Activated naive CD4-positive, alpha-beta T cell treated with anti-CD3 and anti-CD28 coated beads for 36 hours (primary cell): ENCODE results near the gene RTN1. TPM values are rescaled to one million over a fixed set of nuclear protein-coding genes. Genes with fewer than 3 reads are reported as not detected.
A peak's percentile ranks its signal among the peaks of the same experiment; 100 is the strongest.

ENCODE experiments used
- CTCF ChIA-PET: fragments of 350-600 bp; sonication (Branson Sonifier 250); formaldehyde crosslinking; loops from one replicate; lab custom pipeline; 2021; ENCODE audit warnings: antibody characterized with exemption; lab: Charles Lee
- DNase-seq: peaks from one replicate; pipeline ENCODE4 v3.0.0-alpha.2; 2020
- H3K27ac Mint-ChIP-seq: one replicate; pipeline ENCODE4 v1.8.0; 2021; ENCODE audit warnings: mild to moderate bottlenecking, mixed read lengths
- H3K27me3 Mint-ChIP-seq: one replicate; pipeline ENCODE4 v1.8.0; 2021; ENCODE audit warnings: low read depth, mixed read lengths
- H3K36me3 Mint-ChIP-seq: one replicate; pipeline ENCODE4 v1.8.0; 2021; ENCODE audit warnings: low read depth, mixed read lengths
- H3K4me1 Mint-ChIP-seq: one replicate; pipeline ENCODE4 v1.8.0; 2021; ENCODE audit warnings: low read depth, mixed read lengths
- H3K4me3 Mint-ChIP-seq: one replicate; pipeline ENCODE4 v1.8.0; 2021; ENCODE audit warnings: mild to moderate bottlenecking, moderate library complexity, mixed read lengths
- H3K9me3 Mint-ChIP-seq: one replicate; pipeline ENCODE4 v1.8.0; 2021; ENCODE audit warnings: mixed read lengths
- intact Hi-C: fragments of 100-400 bp; cut with micrococcal nuclease; formaldehyde crosslinking; loops from one replicate; pipeline ENCODE4 v1.15.1; 2023
- total RNA-seq, 2 experiments: library from RNA; stranded (reverse); gene quantifications; one replicate each; pipeline ENCODE4 v1.2.3, GENCODE V29; 2021

RTN1 gene, protein sequence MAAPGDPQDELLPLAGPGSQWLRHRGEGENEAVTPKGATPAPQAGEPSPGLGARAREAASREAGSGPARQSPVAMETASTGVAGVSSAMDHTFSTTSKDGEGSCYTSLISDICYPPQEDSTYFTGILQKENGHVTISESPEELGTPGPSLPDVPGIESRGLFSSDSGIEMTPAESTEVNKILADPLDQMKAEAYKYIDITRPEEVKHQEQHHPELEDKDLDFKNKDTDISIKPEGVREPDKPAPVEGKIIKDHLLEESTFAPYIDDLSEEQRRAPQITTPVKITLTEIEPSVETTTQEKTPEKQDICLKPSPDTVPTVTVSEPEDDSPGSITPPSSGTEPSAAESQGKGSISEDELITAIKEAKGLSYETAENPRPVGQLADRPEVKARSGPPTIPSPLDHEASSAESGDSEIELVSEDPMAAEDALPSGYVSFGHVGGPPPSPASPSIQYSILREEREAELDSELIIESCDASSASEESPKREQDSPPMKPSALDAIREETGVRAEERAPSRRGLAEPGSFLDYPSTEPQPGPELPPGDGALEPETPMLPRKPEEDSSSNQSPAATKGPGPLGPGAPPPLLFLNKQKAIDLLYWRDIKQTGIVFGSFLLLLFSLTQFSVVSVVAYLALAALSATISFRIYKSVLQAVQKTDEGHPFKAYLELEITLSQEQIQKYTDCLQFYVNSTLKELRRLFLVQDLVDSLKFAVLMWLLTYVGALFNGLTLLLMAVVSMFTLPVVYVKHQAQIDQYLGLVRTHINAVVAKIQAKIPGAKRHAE
- not detected for total RNA-seq

DNA sequence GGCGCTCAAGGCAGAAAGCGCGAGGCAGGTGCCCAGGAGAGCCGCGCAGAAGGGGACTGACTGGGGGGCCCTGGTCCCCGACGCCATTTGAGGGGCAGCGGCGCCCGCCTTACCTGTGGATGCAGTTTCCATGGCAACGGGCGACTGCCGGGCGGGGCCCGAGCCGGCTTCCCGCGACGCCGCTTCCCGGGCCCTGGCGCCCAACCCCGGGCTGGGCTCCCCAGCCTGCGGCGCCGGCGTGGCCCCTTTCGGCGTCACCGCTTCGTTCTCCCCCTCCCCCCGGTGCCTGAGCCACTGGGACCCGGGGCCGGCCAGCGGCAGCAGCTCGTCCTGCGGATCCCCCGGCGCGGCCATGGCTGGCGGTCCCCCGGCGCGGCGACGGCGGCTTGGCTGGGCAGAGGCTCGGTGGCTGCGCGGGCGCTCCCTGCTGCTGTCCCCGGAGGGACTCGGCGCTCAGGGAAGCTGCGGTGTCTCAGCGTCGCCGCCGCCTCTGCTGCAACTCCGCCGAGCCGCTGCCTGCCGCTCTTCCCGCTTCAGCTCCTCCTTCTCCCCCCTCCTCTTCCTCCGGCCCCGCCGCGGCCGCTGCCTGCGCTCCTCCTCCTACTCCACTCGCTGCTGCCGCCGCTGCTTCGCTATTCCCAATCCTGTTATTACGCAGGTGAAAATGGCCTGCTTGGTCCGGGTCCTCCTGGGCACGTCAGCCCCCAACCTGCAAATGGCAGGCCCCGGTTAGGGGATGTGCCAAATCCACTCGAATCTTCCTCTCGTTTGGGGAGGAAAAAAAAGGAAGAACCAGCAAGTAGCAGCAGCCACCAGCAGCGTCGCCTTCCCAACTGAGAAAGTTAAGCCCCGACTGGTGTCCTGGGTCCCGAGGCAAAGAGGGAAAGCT, at the start of gene RTN1:
Gene RTN1, minus strand, starts transcription at position 500 of the 889 bp plus-strand sequence. Its CDS starts 146 bp downstream, at position 354.
- no peak within 1 kb of the TSS for H3K27ac Mint-ChIP-seq
- H3K27me3 Mint-ChIP-seq, result peaks cover 40% of the 10 kb centered on the region
- peak within 1 kb of the TSS; percentile 77 for H3K4me3 Mint-ChIP-seq
- intact Hi-C loops, result no loop called here
- peaks cover 7% of the 10 kb centered on the region for H3K4me1 Mint-ChIP-seq
- no peaks in the 10 kb centered on the region for H3K9me3 Mint-ChIP-seq
- H3K36me3 Mint-ChIP-seq, result no peaks in the 10 kb centered on the region
- CTCF ChIA-PET, result interaction anchor here (0.6 to 1.2 kb wide), 3 partner anchors 94 to 373 kb away, joined by 3 to 4 read pairs (median 4); no protein-coding TSS in a partner anchor
- peak; percentile 38 for DNase-seq

DNA sequence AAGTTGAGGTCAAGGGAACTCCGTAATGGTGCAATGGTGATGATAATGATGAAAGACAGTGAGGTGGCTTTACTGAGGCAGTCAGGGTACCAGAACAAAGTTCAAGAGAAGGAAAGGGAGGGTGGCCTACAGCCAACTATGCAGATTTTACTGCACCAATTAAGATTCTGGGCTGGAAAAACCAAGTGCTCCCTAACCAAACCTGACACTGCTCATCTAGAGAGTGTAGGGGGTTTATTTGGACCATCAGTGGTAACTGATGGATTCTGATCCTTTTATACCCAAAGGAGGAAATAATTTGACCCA, 49.8 kb upstream of the RTN1 start:
- peaks cover 47% of the 10 kb centered on the region for H3K27me3 Mint-ChIP-seq
- no peaks in the 10 kb centered on the region for H3K9me3 Mint-ChIP-seq
- H3K36me3 Mint-ChIP-seq, result no peaks in the 10 kb centered on the region
- H3K4me1 Mint-ChIP-seq, result peaks cover 7% of the 10 kb centered on the region
- CTCF ChIA-PET, result no interaction called here
- no peak for DNase-seq
- intact Hi-C loops, result loop anchor here (10.0 kb wide), 1 partner anchor 436 kb away; the partner anchor contains the start of genes JKAMP and L3HYPDH
- H3K4me3 Mint-ChIP-seq, result peak overlapping the region; percentile 10
- no peak overlapping the region for H3K27ac Mint-ChIP-seq

DNA sequence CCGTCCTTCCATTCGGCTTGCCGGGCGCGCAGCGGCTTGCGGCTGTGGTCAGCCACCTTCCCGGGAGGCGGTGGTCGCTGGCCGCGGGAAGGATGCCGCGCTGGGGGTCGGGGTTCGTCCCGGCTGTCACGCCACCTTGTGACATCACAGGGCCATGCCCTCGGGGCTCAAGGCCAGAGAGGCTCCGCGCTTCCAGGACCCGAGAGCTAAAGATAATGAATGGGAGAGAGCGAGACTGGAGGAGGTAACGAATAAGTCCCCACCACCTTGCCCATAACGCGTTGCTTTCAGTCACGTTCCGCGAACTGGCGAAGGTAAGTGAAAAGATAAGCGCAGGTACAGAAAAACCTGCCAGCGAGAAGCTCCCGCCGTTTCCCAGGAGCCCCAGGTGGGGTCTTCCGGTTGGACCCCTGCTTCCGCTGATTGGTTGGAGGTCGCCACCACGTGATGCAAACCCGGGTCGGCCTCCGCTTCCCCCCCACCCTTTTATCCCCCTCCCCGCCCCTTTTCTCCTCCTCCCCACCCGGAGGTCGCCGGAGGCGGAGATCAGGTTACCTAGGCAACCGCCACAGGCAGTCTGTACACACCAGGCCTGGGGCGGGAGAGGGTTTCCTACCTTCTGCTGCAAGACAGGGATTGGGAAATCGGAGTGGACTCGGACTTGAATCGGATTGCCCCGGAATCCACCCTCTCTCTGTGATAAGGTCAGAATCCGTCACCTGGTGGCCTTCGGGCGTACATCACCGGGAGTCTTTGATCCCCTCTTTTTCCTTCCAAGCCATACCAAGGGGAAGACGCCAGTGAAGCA, 49.2 kb upstream of the RTN1 start, which contains the start of gene LRRC9:
Gene LRRC9, plus strand, starts transcription at position 575 of the 808 bp plus-strand sequence.
- no peaks in the 10 kb centered on the region for H3K36me3 Mint-ChIP-seq
- H3K9me3 Mint-ChIP-seq, result no peaks in the 10 kb centered on the region
- peaks cover 47% of the 10 kb centered on the region for H3K27me3 Mint-ChIP-seq
- peak; percentile 8 for DNase-seq
- CTCF ChIA-PET, result interaction anchor here (0.7 kb wide), 1 partner anchor 22 kb away, joined by 3 read pairs; no protein-coding TSS in a partner anchor
- peak within 1 kb of the TSS; percentile 54 for H3K4me3 Mint-ChIP-seq
- H3K4me1 Mint-ChIP-seq, result peaks cover 7% of the 10 kb centered on the region
- intact Hi-C loops, result loop anchor here (2.0 to 10.0 kb wide), 3 partner anchors 45 to 435 kb away; partner anchors contain the start of genes JKAMP and L3HYPDH
- no peak within 1 kb of the TSS for H3K27ac Mint-ChIP-seq

DNA sequence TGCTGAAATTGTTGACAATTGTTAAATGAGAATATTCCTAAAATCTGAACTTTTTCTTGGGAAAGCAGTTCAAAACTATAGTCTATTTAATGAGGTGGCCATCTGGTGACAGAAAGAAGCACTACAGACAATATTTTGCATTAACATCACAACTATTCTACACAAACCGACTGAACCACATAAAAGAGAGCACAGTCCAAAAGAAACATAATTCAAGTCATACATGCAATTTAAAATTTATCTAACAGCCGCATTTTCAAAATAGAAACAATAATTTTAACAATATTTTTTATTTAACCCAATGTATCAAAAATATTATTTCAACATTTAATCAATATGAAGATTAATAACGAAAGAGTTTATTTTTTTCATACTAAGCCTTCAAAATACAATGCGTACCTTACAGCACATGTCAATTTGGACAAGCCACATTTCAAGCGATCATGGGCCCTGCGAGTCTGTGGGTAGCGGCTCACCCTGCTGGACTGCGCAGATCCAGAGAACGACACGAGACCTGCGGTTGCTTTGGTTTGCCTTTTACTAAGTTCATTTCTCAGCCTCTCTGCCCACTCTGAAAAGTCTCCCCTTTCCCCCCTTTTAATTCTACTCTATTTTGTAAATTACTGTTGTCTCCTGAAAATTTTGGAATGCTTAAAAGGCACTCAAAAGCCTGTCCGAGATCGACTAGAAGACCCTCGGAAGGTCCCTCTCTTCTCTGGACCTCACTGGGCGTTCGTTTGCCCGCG, 48.4 kb upstream of the RTN1 start:
- Mint-ChIP-seq H3K9me3 (no peaks in the 10 kb centered on the region), H3K27me3 (peaks cover 43% of the 10 kb centered on the region), H3K4me1 (peaks cover 7% of the 10 kb centered on the region), H3K4me3 (peak overlapping the region; percentile 54), H3K36me3 (no peaks in the 10 kb centered on the region), H3K27ac (no peak overlapping the region)
- peak; percentile 27 for DNase-seq
- CTCF ChIA-PET, result interaction anchor here (0.7 to 1.1 kb wide), 3 partner anchors 21 to 286 kb away, joined by 3 to 4 read pairs (median 3); no protein-coding TSS in a partner anchor
- intact Hi-C loops, result loop anchor here (1.0 to 5.0 kb wide), 3 partner anchors 46 to 332 kb away; no protein-coding TSS in a partner anchor

DNA sequence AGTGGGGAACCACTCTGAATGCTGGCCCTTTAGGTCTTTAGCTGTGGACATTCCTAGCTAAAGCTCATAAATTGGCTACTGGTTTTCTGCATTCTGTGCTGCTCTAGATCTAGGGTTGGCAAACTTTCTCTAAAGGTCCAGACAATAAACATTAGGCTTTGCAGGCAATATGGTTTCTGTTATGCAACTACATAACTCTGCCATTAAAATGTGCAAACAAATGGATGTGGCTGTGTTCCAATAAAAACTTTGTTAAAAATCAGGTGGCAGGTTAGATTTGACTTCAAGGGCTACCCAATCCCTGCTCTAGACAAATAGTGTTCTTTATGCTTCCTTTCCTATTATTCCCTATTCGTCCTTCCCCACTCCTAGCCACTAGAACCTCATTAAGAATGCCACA, 42.6 kb upstream of the RTN1 start:
- no peaks in the 10 kb centered on the region for H3K36me3 Mint-ChIP-seq
- H3K9me3 Mint-ChIP-seq, result no peaks in the 10 kb centered on the region
- DNase-seq, result no peak
- H3K27me3 Mint-ChIP-seq, result peaks cover 26% of the 10 kb centered on the region
- CTCF ChIA-PET, result interaction anchor here (0.6 kb wide), 1 partner anchor 379 kb away, joined by 4 read pairs; no protein-coding TSS in a partner anchor
- intact Hi-C loops, result no loop called here
- no peaks in the 10 kb centered on the region for H3K4me1 Mint-ChIP-seq
- no peak overlapping the region for H3K27ac Mint-ChIP-seq
- H3K4me3 Mint-ChIP-seq, result no peak overlapping the region

DNA sequence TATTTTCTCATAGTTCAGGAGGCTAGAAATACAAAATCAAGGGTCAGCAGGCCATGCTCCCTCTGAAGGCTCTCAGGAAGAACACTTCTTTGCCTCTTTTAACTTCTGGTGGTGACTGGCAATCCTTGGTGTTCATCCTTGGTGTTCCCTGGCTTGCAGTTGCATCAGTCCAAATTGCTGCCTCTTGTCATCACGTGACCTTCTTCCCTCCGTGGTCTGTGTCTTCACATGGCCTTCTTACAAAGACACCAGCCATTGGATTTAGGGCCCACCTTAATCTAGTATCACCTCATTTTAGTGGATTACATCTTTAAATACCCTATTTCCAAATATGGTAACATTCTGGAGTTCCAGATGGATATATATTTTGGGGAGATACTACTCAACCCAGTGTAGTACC, 41.9 kb upstream of the RTN1 start:
- Mint-ChIP-seq H3K9me3 (no peaks in the 10 kb centered on the region), H3K4me3 (no peak overlapping the region), H3K27me3 (peaks cover 29% of the 10 kb centered on the region), H3K27ac (no peak overlapping the region), H3K4me1 (no peaks in the 10 kb centered on the region), H3K36me3 (no peaks in the 10 kb centered on the region)
- CTCF ChIA-PET, result no interaction called here
- intact Hi-C loops, result no loop called here
- DNase-seq, result no peak

DNA sequence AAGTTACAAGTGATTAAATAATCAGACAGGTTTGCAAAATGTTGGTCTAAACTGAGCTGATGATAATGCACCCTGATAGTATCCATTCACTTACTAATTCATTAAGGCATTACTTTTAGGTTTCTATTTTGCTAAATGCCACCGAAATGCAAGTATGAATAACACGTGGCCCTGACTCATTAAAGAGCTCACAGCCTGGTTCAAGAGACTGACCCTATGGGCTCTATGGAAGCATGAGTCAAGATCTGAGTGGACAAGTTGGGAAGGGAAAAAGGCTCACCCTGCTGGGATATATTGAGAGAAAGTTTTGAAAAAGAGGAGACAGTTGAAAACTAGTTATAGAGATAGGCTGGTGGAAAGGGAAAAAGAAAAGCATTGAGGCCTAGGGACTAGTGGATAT, 34.6 kb upstream of the RTN1 start:
- H3K36me3 Mint-ChIP-seq, result no peaks in the 10 kb centered on the region
- intact Hi-C loops, result no loop called here
- H3K27ac Mint-ChIP-seq, result no peak overlapping the region
- no peak overlapping the region for H3K4me3 Mint-ChIP-seq
- CTCF ChIA-PET, result interaction anchor here (0.5 to 0.8 kb wide), 3 partner anchors 59 to 515 kb away, joined by 3 read pairs; no protein-coding TSS in a partner anchor
- DNase-seq, result no peak
- peaks cover 15% of the 10 kb centered on the region for H3K27me3 Mint-ChIP-seq
- no peaks in the 10 kb centered on the region for H3K4me1 Mint-ChIP-seq
- H3K9me3 Mint-ChIP-seq, result peaks cover 1% of the 10 kb centered on the region

DNA sequence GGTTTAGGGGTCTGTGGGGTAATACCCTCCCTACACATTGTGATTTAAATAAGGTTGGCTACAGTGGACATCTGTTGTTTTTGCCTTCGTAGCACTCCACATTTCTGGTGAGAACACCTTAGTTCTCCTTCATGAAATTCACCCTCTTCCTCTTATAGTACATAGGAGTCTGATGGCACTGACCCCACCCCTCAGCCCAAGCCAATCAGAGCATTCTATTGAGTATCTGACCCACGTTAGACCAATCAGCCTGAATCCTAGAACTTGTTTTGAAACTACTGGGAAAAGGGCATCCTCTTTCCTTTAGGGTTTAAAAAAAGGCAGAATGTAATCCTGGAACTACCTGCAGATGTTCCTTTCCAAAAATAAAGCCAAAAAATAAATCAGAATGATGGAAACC, 33.6 kb upstream of the RTN1 start:
- intact Hi-C loops, result no loop called here
- Mint-ChIP-seq H3K36me3 (no peaks in the 10 kb centered on the region), H3K9me3 (peaks cover 1% of the 10 kb centered on the region), H3K27me3 (peaks cover 13% of the 10 kb centered on the region), H3K4me1 (no peaks in the 10 kb centered on the region), H3K27ac (no peak overlapping the region), H3K4me3 (no peak overlapping the region)
- DNase-seq, result no peak
- CTCF ChIA-PET, result no interaction called here

DNA sequence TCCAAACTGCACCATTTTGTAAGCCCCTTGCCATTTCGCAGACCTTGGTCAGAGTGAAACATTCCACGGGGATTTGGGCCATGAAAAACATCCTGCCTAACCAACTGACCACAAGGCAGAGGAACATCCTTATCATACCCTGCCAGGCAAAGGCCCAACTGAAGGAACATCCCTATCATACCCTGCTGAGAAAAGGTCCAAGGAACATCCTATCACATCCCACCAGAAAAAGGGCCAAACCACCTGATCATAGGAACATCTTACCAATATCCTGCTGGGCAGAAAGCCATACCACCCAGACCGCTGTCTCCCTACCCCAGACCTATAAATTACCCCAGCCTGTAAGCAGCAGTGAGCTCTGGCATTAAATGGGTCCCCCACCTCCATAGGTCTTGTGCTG, 30.0 kb upstream of the RTN1 start:
- intact Hi-C loops, result no loop called here
- peaks cover 1% of the 10 kb centered on the region for H3K9me3 Mint-ChIP-seq
- no peak for DNase-seq
- H3K4me3 Mint-ChIP-seq, result no peak overlapping the region
- no peaks in the 10 kb centered on the region for H3K36me3 Mint-ChIP-seq
- no peaks in the 10 kb centered on the region for H3K4me1 Mint-ChIP-seq
- H3K27me3 Mint-ChIP-seq, result peaks cover 15% of the 10 kb centered on the region
- CTCF ChIA-PET, result interaction anchor here (1.2 kb wide), 1 partner anchor 284 kb away, joined by 3 read pairs; no protein-coding TSS in a partner anchor
- no peak overlapping the region for H3K27ac Mint-ChIP-seq

DNA sequence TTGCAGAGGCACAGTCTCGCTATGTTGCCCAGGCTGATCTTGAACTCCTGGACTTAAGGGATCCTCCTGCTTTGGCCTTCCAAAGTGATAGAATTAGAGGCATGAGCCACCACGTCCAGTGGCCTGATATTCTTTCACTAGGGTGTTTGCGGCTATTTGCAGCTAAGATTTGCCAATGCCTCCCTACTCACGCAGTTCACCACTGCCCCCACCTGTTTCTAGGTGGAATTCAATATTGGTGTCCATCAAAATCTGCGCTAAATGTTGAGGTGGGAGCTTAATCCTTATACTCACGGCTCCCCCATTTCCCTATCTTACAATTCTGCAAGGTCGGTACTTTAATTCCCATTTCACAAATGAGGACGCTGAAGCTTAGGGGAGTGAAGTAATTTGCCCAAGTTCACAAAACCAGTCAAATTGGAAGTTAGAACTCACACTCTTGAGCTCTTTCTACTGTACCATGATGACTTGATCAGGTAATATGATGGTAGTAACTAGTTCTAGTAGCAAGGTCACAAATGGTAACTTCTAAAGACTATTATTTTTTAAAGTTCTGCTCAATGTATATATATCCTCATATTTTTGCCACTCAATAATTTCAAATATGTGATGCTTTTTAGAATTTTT, 27.3 kb upstream of the RTN1 start:
- intact Hi-C loops, result loop anchor here (2.0 kb wide), 1 partner anchor 265 kb away; no protein-coding TSS in a partner anchor
- Mint-ChIP-seq H3K36me3 (no peaks in the 10 kb centered on the region), H3K27me3 (peaks cover 14% of the 10 kb centered on the region), H3K9me3 (peaks cover 1% of the 10 kb centered on the region), H3K4me3 (no peak overlapping the region), H3K27ac (no peak overlapping the region), H3K4me1 (no peaks in the 10 kb centered on the region)
- CTCF ChIA-PET, result interaction anchor here (0.8 to 2.2 kb wide), 7 partner anchors 12 to 395 kb away, joined by 3 to 17 read pairs (median 4); partner anchors contain the start of gene CCDC175
- peak; percentile 10 for DNase-seq
